ENCODE data around the gene ZNF786. TPM values are rescaled to one million over a fixed set of nuclear protein-coding genes. Genes with fewer than 3 reads are reported as not detected.

The ZNF786 gene
- total and polyA plus RNA-seq, 10 of the 15 experiments (the other 5 are each of a cell fraction or from before 2014, with no cell fraction given), result 0.47 to 7.0 (median 4.2) TPM

DNA sequence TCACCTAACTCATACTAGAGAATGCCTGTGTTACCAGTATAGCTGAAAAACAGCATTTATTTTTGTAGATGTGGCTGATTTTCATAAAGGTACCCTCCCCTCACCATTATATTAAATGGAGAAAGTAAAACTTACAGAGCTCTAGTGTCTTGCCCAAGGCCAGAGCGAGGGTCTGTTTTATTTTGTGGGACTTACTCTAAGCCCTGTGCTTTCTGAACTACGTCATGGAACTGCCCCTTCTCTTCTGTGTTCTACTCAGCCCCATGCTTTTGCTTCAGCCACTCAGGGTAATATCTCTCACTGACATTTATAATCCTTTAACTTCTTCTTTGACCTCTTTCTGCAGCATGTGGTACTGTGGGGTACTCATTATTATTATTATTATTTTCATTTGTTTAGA is 10.3 kb upstream of the ZNF786 start:
- Histone ChIP-seq H3K9me3 (replicated peaks; ENCODE audit: control insufficient read depth, insufficient read depth, low read length) (no peaks in the 10 kb centered on the region), H2AFZ (ENCODE audit: control insufficient read depth, low read depth, low read length) (no peak overlapping the region), H3K27ac (ENCODE audit: control insufficient read depth, insufficient read depth) (no peak overlapping the region), H3K27me3 (replicated peaks in 1 of 2; ENCODE audit: control insufficient read depth in 2 of 2, insufficient read depth in 2 of 2, low read length in 1 of 2) (no peaks in the 10 kb centered on the region), H3K9ac (ENCODE audit: control insufficient read depth, insufficient read depth, low read length) (no peak overlapping the region), H3K36me3 (ENCODE audit: control insufficient read depth in 2 of 2, insufficient read depth in 2 of 2, low read length in 1 of 2) (no peaks in the 10 kb centered on the region), H3K4me2 (ENCODE audit: control insufficient read depth, insufficient read depth) (no peak overlapping the region), H3K4me3 (no peak overlapping the region), H3K4me1 (ENCODE audit: control insufficient read depth, insufficient read depth, low read length) (no peaks in the 10 kb centered on the region), H3K79me2 (ENCODE audit: control insufficient read depth, insufficient read depth, low read length) (no peaks in the 10 kb centered on the region), H4K20me1 (ENCODE audit: control insufficient read depth, insufficient read depth) (no peaks in the 10 kb centered on the region)
- intact Hi-C loops (cut with micrococcal nuclease; ENCODE audit: unreplicated experiment), result no loop called here
- no peak for FAIRE-seq
- TF ChIP-seq NR2C1 (IDR thresholded peaks at IDR 0.05) (no peak), SIN3A (IDR thresholded peaks at IDR 0.05; ENCODE audit: low read depth, low read length) (no peak), PBX3 (IDR thresholded peaks at IDR 0.05; ENCODE audit: insufficient replicate concordance, low read depth, low read length) (no peak), STAT1 (conservative IDR thresholded peaks at IDR 0.05) (no peak), NFXL1 (IDR thresholded peaks at IDR 0.05; ENCODE audit: borderline replicate concordance) (no peak), ZBED1 (IDR thresholded peaks at IDR 0.05; ENCODE audit: borderline replicate concordance) (no peak), TAF1 (IDR thresholded peaks at IDR 0.05; ENCODE audit: borderline replicate concordance, low read depth, low read length) (no peak), SUZ12 (IDR thresholded peaks at IDR 0.05; ENCODE audit: unreplicated experiment) (no peak), FOS (IDR thresholded peaks at IDR 0.05; ENCODE audit: borderline replicate concordance, extremely low read depth, insufficient read length) (no peak), WRNIP1 (IDR thresholded peaks at IDR 0.05; ENCODE audit: borderline replicate concordance, low read depth, low read length) (no peak), PKNOX1 (IDR thresholded peaks at IDR 0.05) (no peak), IRF4 (IDR thresholded peaks at IDR 0.05; ENCODE audit: low read depth, low read length) (no peak), ZNF217 (IDR thresholded peaks at IDR 0.05) (no peak), ZNF24 (IDR thresholded peaks at IDR 0.05) (no peak), SMC3 (IDR thresholded peaks at IDR 0.05; ENCODE audit: borderline replicate concordance, low read length) (no peak)
- TF ChIP-seq, protein P1, sequence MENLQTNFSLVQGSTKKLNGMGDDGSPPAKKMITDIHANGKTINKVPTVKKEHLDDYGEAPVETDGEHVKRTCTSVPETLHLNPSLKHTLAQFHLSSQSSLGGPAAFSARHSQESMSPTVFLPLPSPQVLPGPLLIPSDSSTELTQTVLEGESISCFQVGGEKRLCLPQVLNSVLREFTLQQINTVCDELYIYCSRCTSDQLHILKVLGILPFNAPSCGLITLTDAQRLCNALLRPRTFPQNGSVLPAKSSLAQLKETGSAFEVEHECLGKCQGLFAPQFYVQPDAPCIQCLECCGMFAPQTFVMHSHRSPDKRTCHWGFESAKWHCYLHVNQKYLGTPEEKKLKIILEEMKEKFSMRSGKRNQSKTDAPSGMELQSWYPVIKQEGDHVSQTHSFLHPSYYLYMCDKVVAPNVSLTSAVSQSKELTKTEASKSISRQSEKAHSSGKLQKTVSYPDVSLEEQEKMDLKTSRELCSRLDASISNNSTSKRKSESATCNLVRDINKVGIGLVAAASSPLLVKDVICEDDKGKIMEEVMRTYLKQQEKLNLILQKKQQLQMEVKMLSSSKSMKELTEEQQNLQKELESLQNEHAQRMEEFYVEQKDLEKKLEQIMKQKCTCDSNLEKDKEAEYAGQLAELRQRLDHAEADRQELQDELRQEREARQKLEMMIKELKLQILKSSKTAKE (IDR thresholded peaks at IDR 0.05; ENCODE audit: low read depth, poor library complexity, severe bottlenecking), result no peak
- RAD21 ChIA-PET (ENCODE audit: unreplicated experiment), result interaction anchor here (0.6 kb wide), 1 partner anchor 27 kb away, joined by 3 read pairs; no protein-coding TSS in a partner anchor
- DNase-seq (ENCODE audit: low read depth, low spot score), result no peak
- ATAC-seq, result no peak
- CTCF ChIA-PET, result interaction anchor here (1.3 kb wide), 1 partner anchor 35 kb away, joined by 3 read pairs; no protein-coding TSS in a partner anchor
- in situ Hi-C loops (cut with MboI), result no loop called here
- SMC1A ChIA-PET (ENCODE audit: uncharacterized antibody, unreplicated experiment), result interaction anchor here (1.3 kb wide), 1 partner anchor 138 kb away, joined by 4 read pairs; no protein-coding TSS in a partner anchor
- BruUV-seq (replicated peaks), result no TSS peak
- POLR2A ChIA-PET, result no interaction called here
- WGBS (ENCODE audit: insufficient coverage, insufficient replicate concordance, low lambda C conversion rate, missing lambda C conversion rate), result 23% methylated on average over 2 of the region's 2 CpGs
